OCI-LY1 (cell line): ENCODE results near the gene ANTKMT.

Experiments used
- EZH2 ChIP-seq: fragments of 200-600 bp; sonication (generic), shearing (Covaris generic); IDR thresholded peaks from 2 replicates; pipeline ENCODE4 v1.8.0; 2017; ENCODE audit warnings: borderline replicate concordance, mixed run types, mild to moderate bottlenecking, antibody characterized with exemption, low read length, moderate library complexity, mixed read lengths
- TF ChIP-seq, protein P1 (sequence below): fragments of 200-600 bp; sonication (generic), shearing (Covaris generic); IDR thresholded peaks from 2 replicates; pipeline ENCODE4 v1.5.1; 2017; ENCODE audit warnings: mild to moderate bottlenecking, antibody characterized with exemption, low read length, moderate library complexity, mixed read lengths

DNA sequence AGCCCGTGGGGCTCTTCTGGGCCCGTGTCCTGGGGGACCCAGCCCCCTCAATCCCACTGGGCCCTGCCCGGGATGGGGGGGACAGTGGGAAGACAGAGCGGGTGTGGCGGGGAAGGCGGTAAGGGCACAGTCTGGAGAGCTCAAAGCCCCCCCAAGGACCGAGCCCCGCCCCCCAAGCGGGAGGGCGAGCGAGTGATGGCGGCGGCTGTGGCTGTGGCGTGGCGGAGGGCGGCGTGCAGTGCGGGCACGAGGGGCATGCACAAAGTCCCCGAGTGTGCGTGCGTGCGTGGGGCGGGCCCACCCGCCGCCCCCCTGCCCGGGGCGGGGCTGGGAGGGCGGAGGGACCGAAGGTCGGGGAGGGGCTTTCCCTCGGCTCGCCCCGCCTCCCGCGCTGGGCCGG lies 27.2 kb upstream of the ANTKMT start:
- TF ChIP-seq, protein P1, sequence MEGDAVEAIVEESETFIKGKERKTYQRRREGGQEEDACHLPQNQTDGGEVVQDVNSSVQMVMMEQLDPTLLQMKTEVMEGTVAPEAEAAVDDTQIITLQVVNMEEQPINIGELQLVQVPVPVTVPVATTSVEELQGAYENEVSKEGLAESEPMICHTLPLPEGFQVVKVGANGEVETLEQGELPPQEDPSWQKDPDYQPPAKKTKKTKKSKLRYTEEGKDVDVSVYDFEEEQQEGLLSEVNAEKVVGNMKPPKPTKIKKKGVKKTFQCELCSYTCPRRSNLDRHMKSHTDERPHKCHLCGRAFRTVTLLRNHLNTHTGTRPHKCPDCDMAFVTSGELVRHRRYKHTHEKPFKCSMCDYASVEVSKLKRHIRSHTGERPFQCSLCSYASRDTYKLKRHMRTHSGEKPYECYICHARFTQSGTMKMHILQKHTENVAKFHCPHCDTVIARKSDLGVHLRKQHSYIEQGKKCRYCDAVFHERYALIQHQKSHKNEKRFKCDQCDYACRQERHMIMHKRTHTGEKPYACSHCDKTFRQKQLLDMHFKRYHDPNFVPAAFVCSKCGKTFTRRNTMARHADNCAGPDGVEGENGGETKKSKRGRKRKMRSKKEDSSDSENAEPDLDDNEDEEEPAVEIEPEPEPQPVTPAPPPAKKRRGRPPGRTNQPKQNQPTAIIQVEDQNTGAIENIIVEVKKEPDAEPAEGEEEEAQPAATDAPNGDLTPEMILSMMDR, result no peak
- no peak for TF ChIP-seq EZH2
